ENCODE results near the gene TTC14.

DNA sequence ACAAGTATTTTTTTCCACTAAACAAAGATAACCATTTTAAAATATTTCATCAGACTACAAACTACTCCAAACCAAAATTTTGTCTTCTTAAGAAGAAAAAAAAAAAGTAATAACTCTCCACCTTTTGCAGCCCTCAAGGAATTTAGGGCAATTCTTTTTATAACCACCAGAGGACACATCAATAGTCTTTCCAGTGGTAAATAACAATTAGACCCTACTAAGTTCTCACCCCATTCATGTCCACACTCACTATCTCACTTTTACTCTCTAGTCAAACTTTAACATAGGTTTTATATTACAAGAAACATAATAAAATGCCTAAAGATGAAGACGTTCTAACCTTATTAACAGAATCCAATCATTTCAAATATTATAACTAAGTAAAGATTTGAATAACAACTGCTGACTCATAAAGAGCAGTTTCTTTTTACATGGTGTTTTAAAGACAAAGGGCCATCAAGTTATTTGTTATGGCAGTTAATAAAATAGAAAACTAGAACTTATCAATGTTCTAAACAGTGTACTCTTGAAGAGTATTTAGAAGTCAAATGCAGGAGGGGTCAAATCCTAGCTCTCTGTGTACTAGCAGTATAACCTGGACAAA lies 44.3 kb downstream of the TTC14 start:
- TF ChIP-seq CTCF (IDR thresholded peaks at IDR 0.05; ENCODE audit: poor library complexity, severe bottlenecking) (no peak), SMC3 (conservative IDR thresholded peaks at IDR 0.05; ENCODE audit: poor library complexity) (no peak), RAD21 (conservative IDR thresholded peaks at IDR 0.05) (no peak), EZH2 (IDR thresholded peaks at IDR 0.05; ENCODE audit: borderline replicate concordance, insufficient read depth, low read length, poor library complexity, severe bottlenecking) (no peak), EP300 (conservative IDR thresholded peaks at IDR 0.05; ENCODE audit: poor library complexity, severe bottlenecking) (no peak)
- TF ChIP-seq, protein P1, sequence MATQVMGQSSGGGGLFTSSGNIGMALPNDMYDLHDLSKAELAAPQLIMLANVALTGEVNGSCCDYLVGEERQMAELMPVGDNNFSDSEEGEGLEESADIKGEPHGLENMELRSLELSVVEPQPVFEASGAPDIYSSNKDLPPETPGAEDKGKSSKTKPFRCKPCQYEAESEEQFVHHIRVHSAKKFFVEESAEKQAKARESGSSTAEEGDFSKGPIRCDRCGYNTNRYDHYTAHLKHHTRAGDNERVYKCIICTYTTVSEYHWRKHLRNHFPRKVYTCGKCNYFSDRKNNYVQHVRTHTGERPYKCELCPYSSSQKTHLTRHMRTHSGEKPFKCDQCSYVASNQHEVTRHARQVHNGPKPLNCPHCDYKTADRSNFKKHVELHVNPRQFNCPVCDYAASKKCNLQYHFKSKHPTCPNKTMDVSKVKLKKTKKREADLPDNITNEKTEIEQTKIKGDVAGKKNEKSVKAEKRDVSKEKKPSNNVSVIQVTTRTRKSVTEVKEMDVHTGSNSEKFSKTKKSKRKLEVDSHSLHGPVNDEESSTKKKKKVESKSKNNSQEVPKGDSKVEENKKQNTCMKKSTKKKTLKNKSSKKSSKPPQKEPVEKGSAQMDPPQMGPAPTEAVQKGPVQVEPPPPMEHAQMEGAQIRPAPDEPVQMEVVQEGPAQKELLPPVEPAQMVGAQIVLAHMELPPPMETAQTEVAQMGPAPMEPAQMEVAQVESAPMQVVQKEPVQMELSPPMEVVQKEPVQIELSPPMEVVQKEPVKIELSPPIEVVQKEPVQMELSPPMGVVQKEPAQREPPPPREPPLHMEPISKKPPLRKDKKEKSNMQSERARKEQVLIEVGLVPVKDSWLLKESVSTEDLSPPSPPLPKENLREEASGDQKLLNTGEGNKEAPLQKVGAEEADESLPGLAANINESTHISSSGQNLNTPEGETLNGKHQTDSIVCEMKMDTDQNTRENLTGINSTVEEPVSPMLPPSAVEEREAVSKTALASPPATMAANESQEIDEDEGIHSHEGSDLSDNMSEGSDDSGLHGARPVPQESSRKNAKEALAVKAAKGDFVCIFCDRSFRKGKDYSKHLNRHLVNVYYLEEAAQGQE (IDR thresholded peaks at IDR 0.05; ENCODE audit: borderline replicate concordance) = no peak
